ENCODE data around the gene GTF3C1. TPM values are rescaled to one million over a fixed set of nuclear protein-coding genes. Genes with fewer than 3 reads are reported as not detected.

GTF3C1 gene
- total and polyA plus RNA-seq, 3 donors from 2014 or later: 85.7 to 154 (median 129) TPM

DNA sequence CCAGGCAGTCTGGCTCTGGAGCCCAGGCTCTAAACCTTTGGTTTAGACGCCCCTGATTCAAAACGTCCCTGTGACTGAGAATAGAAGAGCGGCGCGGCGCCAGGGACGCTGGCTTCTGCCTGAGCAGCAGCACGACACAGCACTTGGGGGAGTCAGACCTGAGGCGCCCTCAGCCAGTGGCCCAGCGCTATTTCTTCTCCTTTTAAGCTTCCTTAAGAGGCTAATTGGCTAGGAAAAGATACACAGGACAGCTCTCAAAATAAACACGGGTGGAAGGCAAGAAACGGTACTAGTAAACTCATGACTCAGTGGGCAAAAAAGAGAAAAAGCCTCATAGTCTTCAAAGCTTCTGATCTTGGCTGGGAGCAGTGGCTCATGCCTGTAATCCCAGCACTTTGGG is 34.9 kb downstream of the GTF3C1 start:
- H3K36me3 ChIP-seq (ENCODE audit: low read depth, missing control alignments): no peaks in the 10 kb centered on the region
- H3K4me3 ChIP-seq: no peak overlapping the region
- no peaks in the 10 kb centered on the region for H3K4me1 ChIP-seq
- 91 to 94% methylated on average over 12 of the region's 12 CpGs for WGBS, 2 donors
- no peak for TF ChIP-seq POLR2A (IDR thresholded peaks at IDR 0.05)
- TF ChIP-seq, protein P1, sequence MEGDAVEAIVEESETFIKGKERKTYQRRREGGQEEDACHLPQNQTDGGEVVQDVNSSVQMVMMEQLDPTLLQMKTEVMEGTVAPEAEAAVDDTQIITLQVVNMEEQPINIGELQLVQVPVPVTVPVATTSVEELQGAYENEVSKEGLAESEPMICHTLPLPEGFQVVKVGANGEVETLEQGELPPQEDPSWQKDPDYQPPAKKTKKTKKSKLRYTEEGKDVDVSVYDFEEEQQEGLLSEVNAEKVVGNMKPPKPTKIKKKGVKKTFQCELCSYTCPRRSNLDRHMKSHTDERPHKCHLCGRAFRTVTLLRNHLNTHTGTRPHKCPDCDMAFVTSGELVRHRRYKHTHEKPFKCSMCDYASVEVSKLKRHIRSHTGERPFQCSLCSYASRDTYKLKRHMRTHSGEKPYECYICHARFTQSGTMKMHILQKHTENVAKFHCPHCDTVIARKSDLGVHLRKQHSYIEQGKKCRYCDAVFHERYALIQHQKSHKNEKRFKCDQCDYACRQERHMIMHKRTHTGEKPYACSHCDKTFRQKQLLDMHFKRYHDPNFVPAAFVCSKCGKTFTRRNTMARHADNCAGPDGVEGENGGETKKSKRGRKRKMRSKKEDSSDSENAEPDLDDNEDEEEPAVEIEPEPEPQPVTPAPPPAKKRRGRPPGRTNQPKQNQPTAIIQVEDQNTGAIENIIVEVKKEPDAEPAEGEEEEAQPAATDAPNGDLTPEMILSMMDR (IDR thresholded peaks at IDR 0.05): no peak
- DNase-seq: no peak
- H3K9me3 ChIP-seq: no peaks in the 10 kb centered on the region
- H3K27ac ChIP-seq: no peak overlapping the region
- intact Hi-C loops (cut with DNase I; ENCODE audit: low total_unique reads): no loop called here
- no peaks in the 10 kb centered on the region for H3K27me3 ChIP-seq

DNA sequence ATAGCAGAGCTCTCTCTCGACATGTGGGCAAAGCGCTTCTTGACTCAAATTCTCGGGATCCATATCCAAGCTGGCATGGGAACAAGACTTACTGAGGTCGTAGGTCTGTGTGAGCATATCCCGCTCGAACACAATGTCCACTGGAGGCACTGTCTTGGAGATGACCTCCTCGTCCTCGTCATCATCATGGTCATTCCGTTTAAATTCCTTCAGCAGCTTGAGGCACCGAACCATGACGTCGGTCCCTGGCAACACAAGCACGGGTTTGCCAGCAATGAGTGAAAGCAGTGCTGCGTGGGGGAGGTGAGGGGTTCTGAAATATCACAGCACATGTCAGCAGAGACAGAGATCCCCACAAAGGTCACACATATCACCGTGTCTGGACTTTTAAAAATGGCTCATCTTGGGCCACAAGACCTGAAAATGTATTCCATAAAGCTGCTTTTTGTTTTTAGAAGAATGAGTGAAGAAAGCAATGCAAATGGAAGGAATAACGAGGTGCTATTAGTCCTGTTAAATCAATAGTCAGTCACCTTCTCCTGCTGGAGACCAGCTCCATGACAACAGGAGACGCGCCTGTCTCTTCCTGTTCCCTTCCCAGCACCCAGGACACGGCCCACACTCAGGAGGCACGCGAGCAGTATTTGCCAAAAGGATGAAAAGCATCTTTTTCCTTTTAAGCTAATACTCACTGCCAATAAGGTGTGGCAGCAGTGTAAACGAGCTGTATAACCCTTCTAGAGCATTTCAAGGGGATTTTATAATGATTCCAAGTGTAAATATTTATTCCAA is 37.9 kb downstream of the GTF3C1 start:
- no peaks in the 10 kb centered on the region for H3K27me3 ChIP-seq
- H3K27ac ChIP-seq: no peak overlapping the region
- TF ChIP-seq POLR2A (IDR thresholded peaks at IDR 0.05): no peak
- TF ChIP-seq, protein P1 (IDR thresholded peaks at IDR 0.05): no peak
- intact Hi-C loops (cut with DNase I; ENCODE audit: low total_unique reads): no loop called here
- H3K36me3 ChIP-seq (ENCODE audit: low read depth, missing control alignments): no peaks in the 10 kb centered on the region
- WGBS, 2 donors: 81% methylated on average over 20 to 22 of the region's 22 CpGs
- DNase-seq: no peak
- no peaks in the 10 kb centered on the region for H3K4me1 ChIP-seq
- no peak overlapping the region for H3K4me3 ChIP-seq
- no peaks in the 10 kb centered on the region for H3K9me3 ChIP-seq

DNA sequence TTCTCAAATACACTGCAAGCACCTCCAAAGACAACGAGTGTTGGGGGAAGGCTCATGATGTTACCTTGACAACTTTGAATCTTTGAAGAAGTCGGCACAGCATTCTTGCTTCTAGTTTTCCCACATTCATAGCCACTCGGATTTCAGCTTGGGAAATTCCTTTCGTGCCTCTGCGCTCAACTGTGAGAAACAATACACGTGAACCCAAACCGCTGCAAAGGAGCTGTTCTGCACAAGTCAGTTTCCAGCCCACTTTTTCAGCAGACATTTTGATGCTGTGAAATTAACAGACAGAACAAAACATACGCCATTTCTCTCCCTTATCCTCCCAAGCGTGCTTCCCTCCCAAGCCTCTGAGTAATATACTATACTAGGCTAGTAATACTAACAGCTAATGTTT is 41.2 kb downstream of the GTF3C1 start:
- no peak for TF ChIP-seq POLR2A (IDR thresholded peaks at IDR 0.05)
- no peaks in the 10 kb centered on the region for H3K36me3 ChIP-seq (ENCODE audit: low read depth, missing control alignments)
- no peaks in the 10 kb centered on the region for H3K4me1 ChIP-seq
- DNase-seq: no peak
- no peaks in the 10 kb centered on the region for H3K27me3 ChIP-seq
- 89 to 96% methylated on average over 9 of the region's 9 CpGs for WGBS, 2 donors
- H3K4me3 ChIP-seq: no peak overlapping the region
- H3K9me3 ChIP-seq: no peaks in the 10 kb centered on the region
- H3K27ac ChIP-seq: no peak overlapping the region
- intact Hi-C loops (cut with DNase I; ENCODE audit: low total_unique reads): no loop called here

DNA sequence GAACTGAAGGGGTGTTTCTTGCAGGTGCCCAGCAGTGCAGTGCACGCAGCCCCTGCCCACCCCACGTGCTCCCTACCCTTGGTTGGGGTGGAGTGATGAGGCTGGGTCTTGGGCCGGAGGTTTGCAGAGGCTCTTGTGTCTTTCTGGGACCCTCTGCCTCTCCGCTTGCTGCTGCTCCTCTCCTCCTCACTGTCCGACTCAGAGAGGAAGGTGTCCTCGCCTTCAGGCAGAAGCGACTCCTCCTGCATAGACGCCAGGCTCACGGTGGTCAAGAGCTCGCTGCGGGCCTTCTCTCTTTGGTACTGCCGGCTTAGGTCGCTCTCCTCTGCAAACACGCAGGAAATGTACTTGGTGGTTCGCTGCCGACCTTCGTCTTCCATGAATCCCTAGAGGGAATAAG is 42.9 kb downstream of the GTF3C1 start:
- 93 to 98% methylated on average over 16 to 17 of the region's 17 CpGs for WGBS, 2 donors
- Histone ChIP-seq H3K36me3 (ENCODE audit: low read depth, missing control alignments) (no peaks in the 10 kb centered on the region), H3K4me1 (no peaks in the 10 kb centered on the region), H3K4me3 (no peak overlapping the region), H3K27ac (no peak overlapping the region), H3K27me3 (no peaks in the 10 kb centered on the region), H3K9me3 (no peaks in the 10 kb centered on the region)
- no peak for DNase-seq
- intact Hi-C loops (cut with DNase I; ENCODE audit: low total_unique reads): no loop called here
- TF ChIP-seq, protein P1 (IDR thresholded peaks at IDR 0.05): no peak
- no peak for TF ChIP-seq POLR2A (IDR thresholded peaks at IDR 0.05)

DNA sequence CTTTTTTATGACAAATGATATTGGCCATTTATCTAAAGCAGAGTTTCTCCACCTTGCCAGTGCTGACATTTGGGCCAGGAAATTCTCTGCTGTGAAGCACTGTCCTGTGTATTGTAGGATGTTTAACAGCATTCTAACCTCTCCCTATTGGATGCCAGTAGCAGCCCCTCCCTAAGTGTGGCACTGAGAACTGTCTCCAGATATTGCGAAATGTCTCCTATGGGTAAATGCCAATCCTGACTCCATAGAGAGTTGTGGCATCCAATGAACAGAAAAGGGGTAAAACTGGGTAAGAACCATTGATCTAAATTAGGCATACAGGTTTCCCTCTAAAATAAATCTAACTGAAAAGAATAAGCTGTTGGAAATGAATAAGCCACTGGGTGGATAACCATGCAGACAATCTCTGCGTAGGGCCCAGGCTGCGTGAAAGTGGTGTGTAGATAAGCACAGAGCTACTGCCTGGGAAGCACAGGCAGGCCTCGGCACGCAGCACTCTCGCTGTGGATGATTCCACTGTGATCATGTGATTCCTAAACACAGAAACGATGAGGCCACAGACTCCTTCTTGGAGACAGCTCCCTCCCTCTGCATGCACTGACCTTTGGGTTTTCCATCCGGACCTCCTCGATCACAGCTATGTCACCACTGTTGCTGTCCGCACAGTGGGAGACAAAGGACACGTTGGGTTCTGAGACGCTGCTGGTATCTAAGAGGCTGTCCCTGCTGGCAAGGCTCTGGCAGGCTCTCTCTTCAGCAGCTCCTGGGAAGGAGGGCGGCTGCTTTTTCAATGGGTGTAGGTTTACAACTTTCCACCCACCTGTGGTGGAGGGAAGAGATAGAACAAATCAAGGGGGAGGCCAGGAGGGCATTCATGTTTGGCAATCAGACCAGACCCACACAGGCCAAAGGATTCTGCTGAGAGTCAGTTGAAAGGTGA is 44.1 kb downstream of the GTF3C1 start:
- Histone ChIP-seq H3K9me3 (no peaks in the 10 kb centered on the region), H3K36me3 (ENCODE audit: low read depth, missing control alignments) (no peaks in the 10 kb centered on the region), H3K4me3 (no peak overlapping the region), H3K27me3 (no peaks in the 10 kb centered on the region), H3K27ac (no peak overlapping the region), H3K4me1 (no peaks in the 10 kb centered on the region)
- intact Hi-C loops (cut with DNase I; ENCODE audit: low total_unique reads): no loop called here
- 94% methylated on average over 12 to 13 of the region's 13 CpGs for WGBS, 2 donors
- no peak for DNase-seq
- TF ChIP-seq, protein P1 (IDR thresholded peaks at IDR 0.05): no peak
- no peak for TF ChIP-seq POLR2A (IDR thresholded peaks at IDR 0.05)
